B cell (primary cell): ENCODE data around the gene CDC45.

Experiments used
- CTCF ChIP-seq: fragments of 200-600 bp; IDR thresholded peaks from one replicate; pipeline ENCODE4 v1.8.0; 2022; ENCODE audit warnings: antibody characterized with exemption, mild to moderate bottlenecking
- EZH2 ChIP-seq: IDR thresholded peaks from 2 replicates; pipeline ENCODE4 v1.6.1; 2012; ENCODE audit warnings: borderline replicate concordance, low read depth, mild to moderate bottlenecking, moderate library complexity, low read length; ENCODE audit not compliant: insufficient read depth, poor library complexity, severe bottlenecking

- TF ChIP-seq CTCF = no peak
- no peak for TF ChIP-seq EZH2
These were observed 6.1 kb upstream of the CDC45 start for GRCh38 chr22:19473578-19473977.
